GM18868 (cell line): ENCODE data around the gene FZD4.
"Not testable (repeated sequence)": the region's sequence is repeated elsewhere in the genome, so short reads cannot be mapped to it uniquely, and the experiment has no call there.

ENCODE experiments used
- ATAC-seq: cut with Tn5 transposase; IDR thresholded peaks from one replicate; pipeline ENCODE4 v1.9.1; 2021; ENCODE audit warnings: mild to moderate bottlenecking, moderate library complexity; ENCODE audit not compliant: unreplicated experiment

Gene FZD4

GRCh38 chr11:86955361-86956120, at the start of gene FZD4:
Gene FZD4 (minus strand): TSS chr11:86955395. CDS start chr11:86955085, 310 bp downstream.
- peak; percentile 94 for ATAC-seq

DNA sequence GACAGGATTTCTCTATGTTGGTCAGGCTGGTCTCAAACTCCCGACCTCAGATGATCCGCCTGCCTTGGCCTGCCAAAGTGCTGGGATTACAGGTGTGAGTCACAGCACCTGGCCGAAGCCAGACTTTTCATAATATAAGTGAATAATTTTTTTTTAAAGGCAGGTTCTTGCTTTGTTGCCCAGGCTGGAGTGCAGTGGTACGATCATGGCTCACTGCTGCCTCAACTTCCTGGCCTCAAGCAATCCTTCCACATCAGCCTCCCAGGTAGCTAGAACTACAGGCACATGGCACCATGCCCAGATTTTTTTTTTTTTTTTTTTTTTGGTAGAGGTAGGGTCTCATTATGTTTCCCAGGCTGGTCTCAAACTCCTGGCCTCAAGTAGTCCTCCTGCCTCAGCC, 49.1 kb upstream of the FZD4 start:
- not testable (repeated sequence) for ATAC-seq

DNA sequence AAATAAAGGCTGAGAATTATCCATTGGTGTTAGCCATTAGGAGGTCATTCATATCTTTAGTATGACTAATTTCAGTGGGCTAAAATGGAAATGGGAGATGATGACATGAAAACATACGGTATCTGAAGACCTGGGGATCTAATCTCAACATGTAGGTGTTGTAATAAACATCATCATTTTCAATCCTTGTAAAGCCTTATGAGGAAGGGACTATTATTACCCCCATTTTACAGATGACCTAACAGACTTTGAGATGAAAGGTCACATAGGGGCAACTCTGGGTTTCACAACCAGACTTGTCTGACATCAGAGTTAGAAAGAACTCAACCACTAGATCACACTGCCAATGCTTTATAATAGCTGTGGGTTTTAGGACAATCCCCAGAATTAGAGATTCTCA, 47.7 kb upstream of the FZD4 start:
- ATAC-seq: no peak

DNA sequence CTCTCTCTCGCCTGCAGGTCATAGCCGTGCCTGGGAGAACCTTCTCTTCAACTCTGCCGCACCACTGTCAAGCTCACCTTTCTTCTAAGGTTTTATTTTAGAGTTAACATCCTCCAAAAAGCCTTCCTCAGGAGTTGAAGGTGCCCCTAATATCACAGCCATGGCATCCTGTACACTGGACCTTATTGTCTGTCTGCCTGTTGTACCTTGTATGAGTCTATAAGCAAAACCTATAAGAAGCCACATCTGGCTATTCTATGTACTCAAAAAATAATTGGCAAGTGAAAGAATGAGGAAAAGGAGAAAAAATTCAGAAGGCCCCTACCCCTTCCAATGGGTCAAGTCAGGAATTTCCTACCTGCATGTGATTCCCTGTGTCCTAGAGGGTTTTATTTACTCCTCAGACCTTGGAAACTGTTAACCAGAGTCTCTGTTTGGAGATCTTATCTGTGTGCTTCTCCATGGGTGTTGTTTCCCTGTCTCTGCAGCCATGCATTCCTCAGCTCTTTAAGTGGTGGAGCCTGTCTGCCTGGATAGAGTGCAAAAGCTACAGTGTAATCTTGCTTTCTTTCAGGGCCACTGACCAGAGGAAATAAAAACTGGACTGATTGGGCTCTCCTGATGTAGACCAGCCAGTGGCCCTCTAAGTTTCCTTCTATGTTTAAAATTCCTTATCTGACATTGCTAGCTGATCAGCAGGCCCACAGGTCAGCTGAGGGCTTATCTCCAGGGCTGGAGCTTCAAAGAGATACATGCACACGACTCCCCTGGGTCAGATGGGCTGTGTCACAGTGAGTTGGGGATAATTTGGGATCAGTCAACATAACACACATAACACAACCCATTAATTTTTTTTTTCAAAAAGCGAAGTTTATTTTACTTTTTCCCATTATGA, 44.9 kb upstream of the FZD4 start:
- ATAC-seq: no peak

DNA sequence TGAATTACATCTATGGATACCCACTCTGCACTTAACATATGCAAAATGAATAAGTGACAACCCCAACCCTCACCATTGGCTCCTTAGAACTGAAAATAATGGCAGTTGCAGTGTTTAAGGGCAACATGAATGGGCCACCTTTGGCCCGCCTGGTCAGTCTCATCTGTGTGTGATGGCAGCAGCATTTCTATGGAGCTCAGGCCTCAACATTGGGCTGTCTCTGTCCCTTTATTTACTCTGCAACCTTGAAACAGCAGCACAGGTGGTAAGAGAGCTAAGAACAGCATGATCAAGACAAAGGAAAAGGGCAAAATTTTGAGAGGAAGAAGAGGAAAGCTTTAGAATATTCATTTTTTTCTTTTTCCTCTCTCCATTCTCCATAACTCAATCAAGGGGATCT, 44.2 kb upstream of the FZD4 start:
- no peak for ATAC-seq

DNA sequence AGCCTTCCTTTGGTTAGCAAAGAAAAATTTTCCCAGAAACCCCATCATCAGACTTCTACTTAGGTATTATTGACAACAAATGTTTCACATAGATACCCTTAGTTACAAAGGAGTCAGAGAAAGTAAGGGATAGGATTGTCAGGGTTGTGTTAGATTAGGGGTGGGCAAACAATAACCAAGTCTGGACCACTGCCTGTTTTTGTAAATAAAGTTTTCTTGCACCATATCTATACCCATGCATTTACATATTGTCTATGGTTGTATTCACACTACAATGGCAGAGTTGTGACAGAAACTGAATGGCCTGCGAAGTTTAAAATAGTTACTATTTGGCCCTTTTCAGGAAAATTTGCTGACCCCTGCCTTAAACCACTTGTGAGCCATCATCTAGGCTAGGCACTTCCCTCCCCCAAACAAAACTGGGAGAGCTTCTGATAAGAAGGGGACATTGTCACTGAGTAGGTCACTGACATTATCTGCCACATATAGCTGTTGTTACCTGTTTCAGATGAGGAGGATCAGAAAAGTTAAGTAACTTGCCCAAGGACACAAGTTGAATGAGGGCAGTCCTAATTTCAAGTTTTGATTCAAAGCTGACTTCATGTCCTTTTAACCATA, 41.9 kb upstream of the FZD4 start:
- ATAC-seq: no peak

- no peak for ATAC-seq
Measured at GRCh38 chr11:86993031-86993430, 37.8 kb upstream of the FZD4 start.

GRCh38 chr11:86992340-86992739, 37.1 kb upstream of the FZD4 start:
- ATAC-seq: not testable (repeated sequence)

GRCh38 chr11:86991341-86991740, 36.1 kb upstream of the FZD4 start:
- no peak for ATAC-seq

DNA sequence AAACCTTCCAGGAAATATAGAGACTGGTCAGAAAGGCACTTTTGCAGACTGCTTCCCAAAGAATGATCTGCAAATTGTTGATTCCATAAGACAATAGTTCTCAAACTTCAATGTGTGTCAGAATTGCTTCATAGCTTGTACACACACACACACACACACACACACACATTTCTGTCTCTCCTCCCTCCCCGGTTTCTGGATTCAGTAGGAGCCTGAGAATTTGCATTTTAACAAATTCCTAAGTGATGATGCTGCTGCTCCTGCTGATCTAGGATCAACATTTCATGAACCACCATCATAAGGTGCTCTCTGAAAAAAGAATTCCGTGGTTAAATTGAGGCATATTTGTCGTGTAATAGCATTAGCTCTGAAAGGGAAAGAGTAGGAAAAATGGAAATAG, 35.3 kb upstream of the FZD4 start:
- ATAC-seq: no peak

GRCh38 chr11:86990031-86990430, 34.8 kb upstream of the FZD4 start:
- ATAC-seq: no peak

DNA sequence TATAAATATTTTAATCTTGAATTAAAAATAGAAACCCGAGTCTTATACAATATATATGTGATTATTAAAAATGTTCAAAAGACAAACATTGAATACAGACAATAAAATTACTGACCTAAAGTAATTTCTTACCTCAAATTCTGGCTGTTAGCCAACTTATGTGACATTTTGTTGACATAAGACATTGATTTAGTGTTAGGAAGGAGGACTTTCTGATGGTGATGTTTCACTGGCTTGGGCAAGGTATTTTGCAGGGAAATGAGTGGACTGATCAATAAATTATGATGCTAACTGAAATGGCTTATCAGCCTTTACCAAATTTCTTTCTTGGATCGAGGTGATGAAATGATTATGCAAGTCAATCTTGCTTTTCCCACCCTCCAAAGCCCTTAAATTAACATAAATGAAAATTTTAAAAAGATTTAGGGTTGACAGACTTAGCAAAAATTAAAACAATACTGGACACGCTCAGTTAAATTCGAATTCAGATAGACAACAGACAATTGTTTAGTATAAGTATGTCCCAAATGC, 33.2 kb upstream of the FZD4 start:
- no peak for ATAC-seq

GRCh38 chr11:86987679-86988078, 32.5 kb upstream of the FZD4 start:
- ATAC-seq: no peak

DNA sequence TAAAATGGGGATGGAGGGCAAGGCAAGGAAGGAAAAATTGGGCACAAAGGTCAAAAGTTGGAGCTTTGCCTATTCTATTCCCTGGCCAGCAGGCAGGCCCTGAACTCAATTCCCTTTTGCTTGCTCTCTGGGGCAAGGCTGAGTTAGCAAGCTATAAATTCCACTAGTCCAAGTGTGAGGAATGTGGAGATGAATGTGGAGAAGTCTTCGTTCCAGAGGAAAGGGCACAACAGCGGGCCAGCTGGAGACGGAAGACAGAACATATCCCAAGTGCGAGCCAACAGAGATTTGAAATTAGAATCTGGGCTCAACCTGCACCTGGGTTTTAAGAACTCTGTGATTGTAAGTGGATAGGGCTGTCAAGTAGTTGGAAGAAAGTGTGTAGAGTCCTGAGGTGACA, 29.5 kb upstream of the FZD4 start:
- no peak for ATAC-seq

DNA sequence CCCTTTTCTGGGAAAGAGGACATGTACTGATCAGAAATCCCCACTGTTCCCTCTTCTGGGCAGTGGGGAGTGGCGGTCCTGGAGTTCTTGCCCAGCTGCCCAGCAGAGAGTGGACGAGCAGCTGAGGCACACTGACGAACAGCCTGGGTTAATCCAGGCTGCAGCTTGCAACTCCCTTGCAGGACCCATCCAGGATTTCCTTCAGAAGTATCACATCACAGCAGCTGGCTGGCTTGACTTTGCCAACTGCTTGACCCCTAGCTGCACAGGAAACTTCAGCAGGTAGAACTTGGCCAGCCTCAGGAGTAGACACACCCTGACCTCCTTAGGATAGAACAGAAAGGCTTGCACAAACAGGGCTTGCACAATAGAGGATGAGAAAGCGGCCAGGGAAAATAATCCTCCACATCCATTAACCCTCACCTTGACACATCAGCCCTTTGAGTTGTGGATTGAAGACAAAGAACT, 27.9 kb upstream of the FZD4 start:
- ATAC-seq: no peak

GRCh38 chr11:86981777-86982540, 26.8 kb upstream of the FZD4 start:
- no peak for ATAC-seq

DNA sequence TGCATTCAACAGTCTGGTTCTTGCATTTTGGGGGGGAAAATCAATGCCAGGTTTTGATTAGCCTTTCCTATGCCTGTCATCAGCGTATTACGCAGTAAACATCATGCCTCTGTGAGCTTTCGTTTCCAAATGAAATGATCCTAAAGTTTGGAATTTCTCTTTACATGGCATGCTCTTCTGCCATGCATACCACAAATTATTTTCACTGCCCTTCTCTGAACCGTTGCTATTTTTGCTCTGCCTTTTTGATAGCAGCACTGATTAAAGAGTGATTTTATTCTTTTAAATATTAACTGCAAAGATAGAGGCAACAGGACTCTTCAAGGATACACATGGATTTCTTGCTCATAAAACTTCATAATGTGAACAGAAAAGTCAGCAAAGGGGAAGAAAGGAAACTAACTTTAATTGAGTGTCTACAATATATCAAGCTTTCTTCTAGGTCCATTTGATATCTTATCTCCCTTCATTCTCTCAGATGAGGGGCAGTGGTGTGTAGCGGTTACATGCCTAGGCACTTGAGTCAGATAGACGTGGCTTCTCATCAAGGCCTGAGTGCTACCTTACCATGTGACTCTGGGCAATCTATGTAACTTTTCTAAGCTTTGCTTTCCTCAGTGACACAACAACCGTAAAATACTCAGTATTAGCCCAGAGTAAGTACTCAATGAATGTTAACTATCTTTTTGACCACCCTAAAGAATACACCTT, 25.0 kb upstream of the FZD4 start:
- ATAC-seq: no peak

GRCh38 chr11:86978756-86979608, 23.8 kb upstream of the FZD4 start:
- ATAC-seq: peak; percentile 77

- no peak for ATAC-seq
Measured at GRCh38 chr11:86978247-86978646, 23.1 kb upstream of the FZD4 start.
